Skin epidermis (tissue), 12 donors: Measurements from ENCODE around the gene HELZ2.

ENCODE experiments used
- H3K27ac ChIP-seq, 21 experiments: fragments of 200-600 bp; sonication (generic) in 11 of 21; one replicate each; pipeline ENCODE4 v1.5.0; 2020; ENCODE audit warnings: mild to moderate bottlenecking in 3 of 21, inconsistent platforms in 2 of 21, moderate library complexity in 2 of 21
- H3K4me3 ChIP-seq, 7 experiments: fragments of 200-600 bp; sonication (generic) in 2 of 7; one replicate each; pipeline ENCODE4 v1.5.0; 2020; ENCODE audit warnings: inconsistent platforms in 2 of 7, mild to moderate bottlenecking in 2 of 7, moderate library complexity in 1 of 7

Gene HELZ2

GRCh38 chr20:63555661-63556381 is 18.2 kb downstream of the HELZ2 start:
- H3K27ac ChIP-seq, result peak overlapping the region in 1 of 21 experiments; percentile 79
- no peak overlapping the region for H3K4me3 ChIP-seq

DNA sequence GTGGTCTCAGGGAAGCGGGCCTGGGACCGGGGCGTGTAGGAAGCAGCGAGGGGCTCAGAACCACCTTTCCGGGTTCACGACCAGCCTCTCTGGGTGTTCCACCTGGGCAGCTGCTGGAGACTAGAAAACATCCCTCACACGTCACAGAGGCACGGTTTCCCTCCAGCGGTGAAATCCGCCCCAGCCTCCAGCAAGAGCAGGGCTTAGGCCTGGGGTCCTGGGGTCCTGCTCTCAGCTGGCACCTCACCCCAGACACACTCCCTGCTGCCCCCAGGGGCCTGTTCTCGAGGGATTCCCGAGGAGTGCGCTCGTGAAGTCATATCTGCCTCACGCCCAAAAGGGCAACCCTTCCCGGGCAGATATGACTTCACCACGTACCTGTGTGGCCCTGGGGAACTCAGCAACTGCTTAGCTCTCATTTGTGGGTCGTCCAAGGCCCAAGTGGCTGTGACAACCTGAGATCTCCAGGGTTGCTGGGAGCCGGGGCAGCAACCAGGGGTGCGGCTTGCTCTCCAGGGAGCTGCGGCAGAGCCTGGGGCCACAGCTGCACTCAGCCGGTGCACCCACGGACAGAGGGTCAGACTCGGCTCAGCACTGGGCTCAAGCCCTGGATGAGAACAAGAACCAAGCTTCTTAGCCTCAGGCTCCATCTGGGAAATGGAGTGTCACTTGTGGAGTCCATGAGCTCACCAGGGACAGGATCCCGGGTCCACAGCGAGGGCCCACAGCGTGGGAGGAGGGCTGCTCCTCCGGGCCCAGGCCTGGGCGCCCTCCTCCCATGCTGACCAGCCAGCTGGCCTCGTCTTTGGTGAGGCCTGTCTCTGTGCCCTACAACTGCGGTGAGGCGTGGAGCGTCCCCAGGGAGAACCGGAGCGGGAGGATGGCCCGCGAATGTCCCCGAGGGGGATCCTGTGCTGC is 19.4 kb downstream of the HELZ2 start:
- H3K27ac ChIP-seq, result peak overlapping the region in 12 of 21 experiments; percentile 18 to 79 (median 64)
- H3K4me3 ChIP-seq, result peak overlapping the region; percentile 38 to 57 (median 46)

GRCh38 chr20:63553933-63554290 is 20.1 kb downstream of the HELZ2 start, which contains the start of gene FNDC11:
Gene FNDC11, plus strand, starts transcription at chr20:63554159. Its CDS starts 1,505 bp downstream, at chr20:63555664.
- Histone ChIP-seq H3K4me3 (peak within 1 kb of the TSS; percentile 38 to 57 (median 46)), H3K27ac (peak within 1 kb of the TSS in 17 of 21 experiments; percentile 18 to 79 (median 62))

DNA sequence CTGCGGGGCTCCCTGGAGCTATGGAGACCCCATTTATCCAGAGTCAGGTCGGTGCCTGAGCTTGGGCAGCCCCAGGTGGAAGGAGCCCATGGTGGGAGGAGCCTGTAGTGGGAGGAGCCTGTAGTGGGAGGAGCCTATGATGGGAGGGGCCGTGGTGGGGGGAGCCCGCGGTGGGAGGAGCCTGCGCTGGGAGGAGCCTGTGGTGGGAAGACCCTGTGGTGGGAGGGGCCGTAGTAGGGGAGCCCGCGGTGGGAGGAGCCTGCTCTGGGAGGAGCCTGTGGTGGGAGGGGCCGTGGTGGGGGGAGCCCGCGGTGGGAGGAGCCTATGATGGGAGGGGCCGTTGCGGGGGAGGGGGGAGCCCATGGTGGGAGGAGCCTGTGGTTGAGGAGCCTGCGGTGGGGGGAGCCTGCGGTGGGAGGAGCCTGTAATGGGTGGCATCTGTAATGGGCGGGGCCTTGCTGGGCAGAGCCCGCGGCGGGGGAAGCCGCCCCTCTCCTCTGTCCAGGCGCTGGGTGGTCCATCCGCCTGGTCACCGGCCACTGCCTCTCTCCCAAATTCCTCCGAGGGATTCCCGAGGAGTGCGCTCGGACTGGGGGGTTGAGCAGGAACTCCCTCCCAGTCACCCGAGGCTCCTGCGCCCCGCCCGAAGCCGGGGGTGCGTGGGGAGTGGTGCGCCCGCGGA is 20.6 kb downstream of the HELZ2 start:
- peak overlapping the region; percentile 38 to 57 (median 46) for H3K4me3 ChIP-seq
- peak overlapping the region in 17 of 21 experiments; percentile 18 to 79 (median 62) for H3K27ac ChIP-seq

DNA sequence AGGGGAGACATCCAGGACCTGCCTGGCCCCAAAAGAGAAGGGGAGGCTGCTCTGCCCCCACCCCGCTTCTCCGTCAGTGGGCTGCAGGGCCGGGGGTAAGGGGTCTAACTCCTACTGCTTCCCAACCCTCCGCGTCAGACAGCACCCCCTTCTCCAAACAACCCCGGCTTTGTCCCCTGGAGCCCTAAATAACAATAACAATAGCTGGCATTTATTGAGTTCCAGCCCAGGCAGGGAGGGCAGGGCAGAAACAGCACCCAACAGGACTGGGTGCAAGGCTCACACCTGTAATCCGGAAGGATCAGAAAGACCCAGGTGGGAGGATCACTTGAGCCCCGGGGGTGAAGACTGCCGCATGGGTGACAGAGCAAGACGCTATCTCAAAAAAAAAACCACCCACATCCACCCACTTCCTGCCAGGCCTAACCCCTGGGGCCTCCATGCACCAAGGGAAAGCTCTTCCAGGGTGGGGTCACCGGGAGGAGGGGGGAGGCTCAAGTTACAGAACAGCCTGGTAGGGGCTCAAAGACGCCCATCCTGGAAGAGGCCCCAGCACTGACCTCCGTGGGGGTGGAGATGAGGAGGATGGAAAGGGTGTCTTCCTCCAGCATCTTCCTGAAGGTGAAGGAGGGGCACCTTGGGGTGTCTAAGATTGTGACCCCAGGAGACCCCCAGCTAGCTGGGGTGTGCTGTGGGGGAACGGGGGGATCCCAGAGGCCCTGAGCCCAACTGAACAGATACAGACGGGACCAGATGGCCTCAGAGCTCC is 21.4 kb downstream of the HELZ2 start:
- Histone ChIP-seq H3K27ac (peak overlapping the region in 10 of 21 experiments; percentile 8 to 79 (median 58)), H3K4me3 (peak overlapping the region in 1 of 7 experiments; percentile 57)

DNA sequence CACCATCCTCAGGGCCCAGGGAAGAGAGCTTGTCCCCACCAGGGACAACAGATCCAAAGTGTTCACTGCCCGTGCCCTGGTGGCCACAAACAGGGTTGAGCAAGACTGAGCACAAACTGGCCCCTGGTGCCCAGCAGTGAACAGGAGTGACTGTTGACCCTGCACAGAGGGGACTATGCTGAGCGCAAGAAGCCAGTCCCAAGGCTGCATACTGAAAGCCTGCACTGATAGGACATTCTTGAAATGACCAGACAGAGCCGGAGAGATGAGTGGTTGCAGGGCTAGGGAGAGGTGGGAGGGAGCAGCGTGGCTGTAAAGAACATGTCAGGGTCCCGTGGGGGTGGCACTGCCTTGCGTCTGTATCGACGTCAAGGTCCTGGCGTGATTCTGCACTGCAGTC is 23.0 kb downstream of the HELZ2 start:
- H3K27ac ChIP-seq, result no peak overlapping the region
- H3K4me3 ChIP-seq, result no peak overlapping the region

DNA sequence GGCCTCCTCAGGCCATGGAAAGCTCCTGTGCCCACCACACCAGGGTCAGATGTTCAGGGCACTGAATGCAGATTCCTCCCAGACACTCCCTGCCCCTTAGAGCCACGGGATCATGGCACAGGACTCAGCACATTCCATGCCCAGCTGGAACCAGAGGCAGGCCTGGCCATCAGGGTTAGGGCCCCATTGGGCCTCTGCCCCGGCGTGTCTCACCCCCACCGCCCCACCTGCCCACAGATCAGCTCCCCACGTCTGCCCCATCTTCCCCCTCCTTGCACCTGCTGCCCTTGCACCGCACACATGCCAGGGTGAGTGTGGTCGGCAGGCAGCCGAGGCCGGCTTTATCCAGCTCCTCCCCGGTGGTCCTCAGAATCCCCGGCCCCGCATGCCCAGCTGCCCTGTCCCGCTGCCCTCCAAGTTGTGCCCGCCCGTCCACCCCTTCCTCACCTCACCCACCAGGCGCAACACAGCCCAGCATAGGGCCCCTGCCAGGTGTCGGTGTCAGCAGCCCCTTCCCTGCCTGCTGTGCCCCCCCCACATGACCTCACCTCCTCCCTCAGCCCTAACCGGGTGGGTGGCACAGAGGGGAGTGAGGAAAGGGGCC is 24.3 kb downstream of the HELZ2 start:
- Histone ChIP-seq H3K4me3 (no peak overlapping the region), H3K27ac (no peak overlapping the region)

DNA sequence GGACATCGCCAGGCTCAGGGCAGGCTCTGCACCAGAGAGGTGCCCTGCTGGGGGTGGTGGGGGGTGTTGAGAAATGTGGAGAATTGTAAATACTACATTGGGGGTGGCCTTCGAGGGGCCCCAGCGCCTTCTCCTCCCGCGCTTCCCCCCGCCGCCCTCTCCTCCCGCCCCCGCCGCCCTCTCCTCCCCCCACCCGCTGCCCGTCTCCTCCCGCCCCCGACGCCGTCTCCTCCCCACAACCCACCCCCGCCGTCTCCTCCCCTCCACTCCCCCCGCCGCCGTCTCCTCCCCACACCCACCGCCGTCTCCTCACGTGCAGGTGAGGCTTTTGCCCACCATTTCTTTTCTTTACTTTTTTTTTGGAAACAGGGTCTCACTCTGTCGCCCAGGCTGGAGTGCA is 25.0 kb downstream of the HELZ2 start:
- H3K27ac ChIP-seq, result no peak overlapping the region
- no peak overlapping the region for H3K4me3 ChIP-seq

GRCh38 chr20:63548542-63548941 is 25.5 kb downstream of the HELZ2 start:
- no peak overlapping the region for H3K4me3 ChIP-seq

DNA sequence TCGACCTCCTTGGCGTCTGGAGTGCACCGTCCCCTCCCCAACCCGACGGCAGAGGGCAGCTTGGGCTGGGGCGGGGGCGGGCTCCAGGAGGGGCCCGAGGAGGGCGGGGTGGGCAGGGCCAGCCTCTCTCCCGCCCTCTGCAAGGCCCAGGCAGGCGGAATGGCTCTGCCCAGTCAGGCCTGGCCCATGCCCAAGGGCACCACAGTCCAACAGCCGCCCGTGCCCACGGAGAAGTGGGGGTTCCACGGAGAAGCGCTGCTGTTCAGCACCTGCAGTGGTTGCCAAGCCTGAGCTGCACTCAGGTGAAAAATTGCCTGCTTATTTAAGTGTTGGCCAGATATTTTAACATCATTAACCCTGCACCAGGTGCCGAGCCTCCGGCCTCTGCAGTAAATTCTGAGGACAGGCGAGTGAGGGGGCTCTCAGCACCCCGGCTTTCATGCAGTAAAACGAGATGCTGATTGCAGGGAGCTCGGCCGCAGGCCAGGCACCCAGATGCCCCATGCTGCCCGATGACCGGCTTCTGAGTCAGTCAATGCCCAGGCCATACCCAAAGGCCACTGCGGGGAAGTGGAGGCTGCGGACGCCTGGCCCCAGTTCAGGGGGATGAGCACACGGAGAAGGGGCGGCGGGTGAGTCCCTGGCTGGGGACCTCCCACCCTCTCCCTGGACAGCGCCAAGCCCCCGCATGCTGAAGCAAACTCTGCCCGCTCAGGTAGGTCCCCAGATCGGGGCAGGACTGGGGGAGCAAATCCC is 26.1 kb downstream of the HELZ2 start, which contains the start of gene SRMS:
Gene SRMS (minus strand): TSS at position 25 of the 756 bp plus-strand sequence. CDS start 286 bp downstream, outside the sequence.
- H3K4me3 ChIP-seq, result no peak within 1 kb of the TSS
- H3K27ac ChIP-seq, result no peak within 1 kb of the TSS

More at GRCh38 chr20:63548542-63548941, 25.5 kb downstream of the HELZ2 start:
- H3K27ac ChIP-seq, result no peak overlapping the region

GRCh38 chr20:63546956-63547724 is 26.9 kb downstream of the HELZ2 start:
- Histone ChIP-seq H3K4me3 (no peak overlapping the region), H3K27ac (no peak overlapping the region)

GRCh38 chr20:63546256-63546955 is 27.6 kb downstream of the HELZ2 start:
- Histone ChIP-seq H3K4me3 (no peak overlapping the region), H3K27ac (no peak overlapping the region)

DNA sequence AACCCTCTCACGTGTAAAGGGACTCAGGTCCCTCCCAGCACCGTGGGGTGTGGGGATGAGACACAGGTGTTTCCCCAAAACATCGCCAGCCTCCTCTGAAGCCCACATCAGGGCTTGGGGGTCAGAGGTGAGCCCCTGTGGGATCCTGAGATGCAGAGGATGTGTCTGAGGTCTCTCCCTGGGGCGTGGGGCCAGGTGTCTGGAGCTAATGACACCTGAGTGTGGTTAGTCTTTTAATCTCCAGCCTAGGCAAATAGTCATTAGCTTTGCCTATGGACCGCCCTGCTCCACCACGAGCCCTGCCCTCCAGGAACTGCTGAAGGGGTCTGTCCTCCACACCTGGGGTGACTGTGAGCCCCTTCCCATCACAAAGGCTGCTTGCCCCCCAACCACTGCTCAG is 28.2 kb downstream of the HELZ2 start:
- no peak overlapping the region for H3K4me3 ChIP-seq

GRCh38 chr20:63544958-63545516 is 29.0 kb downstream of the HELZ2 start:
- no peak overlapping the region for H3K4me3 ChIP-seq
- H3K27ac ChIP-seq, result peak overlapping the region in 1 of 21 experiments; percentile 14

More for the DNA sequence above, 28.2 kb downstream of the HELZ2 start:
- H3K27ac ChIP-seq, result no peak overlapping the region

DNA sequence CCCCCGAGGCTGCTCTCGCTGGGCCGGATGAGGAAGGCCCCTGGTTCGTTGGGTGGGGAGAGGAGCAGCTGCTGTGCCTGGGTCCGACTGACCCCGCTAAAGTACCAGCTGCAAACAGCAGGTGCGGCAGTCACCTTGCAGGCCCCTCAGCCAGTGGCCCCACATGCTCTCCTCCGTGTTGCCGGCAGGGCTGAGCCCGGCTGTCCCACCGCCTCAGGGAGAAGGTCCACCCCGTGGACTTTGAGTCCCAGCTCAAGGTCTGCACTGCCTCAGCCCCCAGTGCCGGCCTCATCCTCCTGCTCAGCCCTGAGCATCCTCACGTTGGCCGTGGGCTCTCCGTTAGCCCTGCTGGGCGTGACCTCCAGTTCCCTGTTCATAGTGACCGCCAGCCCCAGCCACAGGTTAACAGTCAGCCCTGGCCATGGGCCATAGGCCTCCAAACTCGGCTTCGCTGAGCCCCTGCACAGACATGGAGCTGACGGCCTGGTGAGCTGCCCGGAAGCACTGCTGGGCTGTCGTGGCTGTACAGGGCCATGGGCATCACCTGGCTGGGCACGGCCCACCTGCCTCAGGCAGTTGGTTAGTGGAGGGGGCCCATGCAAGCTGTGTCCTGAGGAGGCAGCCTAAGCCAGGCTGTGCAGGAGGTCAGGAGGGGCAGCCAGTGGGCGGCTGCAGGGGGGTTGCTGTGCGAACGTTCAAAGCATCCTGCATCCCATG is 29.6 kb downstream of the HELZ2 start:
- Histone ChIP-seq H3K27ac (peak overlapping the region in 1 of 21 experiments; percentile 14), H3K4me3 (no peak overlapping the region)

DNA sequence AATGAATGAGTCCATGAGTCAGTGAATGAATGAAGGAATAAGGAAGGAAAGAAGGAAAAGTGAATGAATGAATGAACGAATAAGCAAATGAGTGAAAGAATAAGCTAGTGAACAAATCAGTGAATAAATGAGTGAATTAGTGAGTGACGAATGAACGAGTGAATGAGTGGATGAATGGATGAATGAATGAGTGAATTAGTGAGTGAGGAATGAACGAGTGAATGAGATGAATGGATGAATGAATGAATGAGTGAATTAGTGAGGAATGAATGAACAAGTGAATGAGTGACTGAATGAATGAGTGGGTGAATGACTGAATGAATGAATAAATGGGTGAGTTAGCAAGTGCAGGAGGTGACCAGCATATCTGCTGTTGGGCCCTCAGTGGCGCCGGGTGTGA is 30.3 kb downstream of the HELZ2 start:
- Histone ChIP-seq H3K27ac (no peak overlapping the region), H3K4me3 (no peak overlapping the region)
